HCT116 (cell line): ENCODE results near the gene ZBED1. TPM values are rescaled to one million over a fixed set of nuclear protein-coding genes. Genes with fewer than 3 reads are reported as not detected.

Experiments
- ATAC-seq: fragments of 200-7000 bp; cut with Tn5 transposase; 2 replicates; pipeline ENCODE4 v1.9.1; 2020; ENCODE audit warnings: mild to moderate bottlenecking, moderate library complexity
- BruUV-seq: library from RNA; stranded (reverse); fragments of 400-500 nt; replicated peaks from 2 replicates; lab custom pipeline; 2021; lab: Mats Ljungman, UMichigan
- CTCF ChIA-PET: fragments of 300-600 bp; sonication (Branson Sonifier 250); formaldehyde crosslinking; loops from one replicate; lab custom pipeline; 2021; ENCODE audit warnings: antibody characterized with exemption; lab: Charles Lee
- POLR2A ChIA-PET: fragments of 300-600, 350-600 bp; sonication (Branson Sonifier 250); formaldehyde crosslinking; loops from one replicate; lab custom pipeline; 2021; ENCODE audit warnings: antibody characterized with exemption; lab: Charles Lee
- RAD21 ChIA-PET, 2 experiments: fragments of 300-600 bp; sonication (Branson Sonifier 250); formaldehyde crosslinking; loops; one replicate each; lab custom pipeline; 2023; ENCODE audit warnings: low total read pairs in 2 of 2; ENCODE audit not compliant: uncharacterized antibody in 2 of 2, unreplicated experiment in 2 of 2, low non-redundant PET in 1 of 2; lab: Charles Lee
- DNase-seq: peaks from one replicate; pipeline ENCODE4 v3.0.0-alpha.2; 2010; ENCODE audit warnings: low read depth, low spot score
- H2AFZ ChIP-seq: fragments of 200-600 bp; shearing (Covaris generic), sonication (generic); 2 replicates; pipeline ENCODE4 v1.6.1; 2017; ENCODE audit warnings: low read depth, mixed run types, mixed read lengths, antibody characterized with exemption, low read length; ENCODE audit not compliant: poor library complexity, severe bottlenecking
- H3K27ac ChIP-seq: 2 replicates; pipeline ENCODE4 v1.5.1; 2012; ENCODE audit warnings: low read depth, low read length
- H3K27me3 ChIP-seq: fragments of 200-600 bp; sonication (generic); 2 replicates; pipeline ENCODE4 v1.6.1; 2016; ENCODE audit warnings: mixed run types, low read length, mixed read lengths; ENCODE audit not compliant: insufficient read depth
- H3K36me3 ChIP-seq, 2 experiments: fragments of 200-500 bp in 1 of 2; fragments of 200-600 bp in 1 of 2; sonication (Bioruptor generic) in 1 of 2; sonication (generic) in 1 of 2; 2 replicates each; pipeline versions ENCODE4 v1.5.1 to v1.6.1; 2014 to 2016; ENCODE audit warnings: low read length in 2 of 2, inconsistent platforms in 1 of 2, mixed read lengths in 1 of 2, mixed run types in 1 of 2; ENCODE audit not compliant: insufficient read depth in 2 of 2, control insufficient read depth in 1 of 2
- H3K4me1 ChIP-seq, 2 experiments: fragments of 200-600 bp in 1 of 2; sonication (generic) in 1 of 2; 2 replicates each; pipeline versions ENCODE4 v1.5.1 to v1.6.1; 2012 to 2017; ENCODE audit warnings: low read length in 2 of 2, inconsistent platforms in 1 of 2, mild to moderate bottlenecking in 1 of 2, mixed read lengths in 1 of 2, mixed run types in 1 of 2, moderate library complexity in 1 of 2; ENCODE audit not compliant: insufficient read depth in 2 of 2, control insufficient read depth in 1 of 2
- H3K4me2 ChIP-seq: fragments of 200-600 bp; sonication (generic); 2 replicates; pipeline ENCODE4 v1.6.1; 2017; ENCODE audit warnings: mixed run types, low read length, mixed read lengths
- H3K4me3 ChIP-seq, 2 experiments: fragments of 200-600 bp in 1 of 2; sonication (generic) in 1 of 2; replicated peaks in 1 of 2; 2 replicates each; pipeline ENCODE4 v1.5.1; 2011 to 2016; ENCODE audit warnings: low read length in 2 of 2, control low read depth in 1 of 2, low read depth in 1 of 2, mild to moderate bottlenecking in 1 of 2, mixed read lengths in 1 of 2, mixed run types in 1 of 2
- H3K79me2 ChIP-seq: fragments of 200-600 bp; sonication (generic); 2 replicates; pipeline ENCODE4 v1.6.1; 2017; ENCODE audit warnings: mild to moderate bottlenecking, mixed run types, low read length, moderate library complexity, mixed read lengths; ENCODE audit not compliant: insufficient read depth
- H3K9ac ChIP-seq: fragments of 200-600 bp; sonication (generic); 2 replicates; pipeline ENCODE4 v1.6.1; 2016; ENCODE audit warnings: low read length, mixed read lengths
- H3K9me2 ChIP-seq: fragments of 200-600 bp; sonication (generic), shearing (Covaris generic); 2 replicates; pipeline ENCODE4 v1.6.1; 2017; ENCODE audit warnings: mixed run types, mild to moderate bottlenecking, moderate library complexity; ENCODE audit not compliant: insufficient read depth
- H3K9me3 ChIP-seq, 2 experiments: fragments of 200-500 bp in 1 of 2; fragments of 200-600 bp in 1 of 2; sonication (Bioruptor generic) in 1 of 2; sonication (generic) in 1 of 2; 2 replicates each; pipeline ENCODE4 v1.6.1; 2014 to 2017; ENCODE audit warnings: low read length in 2 of 2, mixed read lengths in 2 of 2, inconsistent platforms in 1 of 2, low read depth in 1 of 2, mild to moderate bottlenecking in 1 of 2, mixed run types in 1 of 2, moderate library complexity in 1 of 2; ENCODE audit not compliant: control insufficient read depth in 1 of 2, insufficient read depth in 1 of 2
- H4K20me1 ChIP-seq: fragments of 200-600 bp; sonication (generic), shearing (Covaris generic); 2 replicates; pipeline ENCODE4 v1.6.1; 2017; ENCODE audit warnings: mixed run types, mild to moderate bottlenecking, moderate library complexity; ENCODE audit not compliant: insufficient read depth
- CBX3 ChIP-seq: IDR thresholded peaks from 2 replicates; pipeline ENCODE4 v1.6.1; 2012; ENCODE audit warnings: low read depth
- CTCF ChIP-seq, 3 experiments: fragments of 200-600 bp in 1 of 3; sonication (generic) in 1 of 3; IDR thresholded peaks in 2 of 3; conservative IDR thresholded peaks in 1 of 3; 2 replicates each; pipeline ENCODE4 v1.5.1; 2012 to 2017; ENCODE audit warnings: low read depth in 2 of 3, low read length in 2 of 3, antibody characterized with exemption in 1 of 3, borderline replicate concordance in 1 of 3, control low read depth in 1 of 3, mild to moderate bottlenecking in 1 of 3, mixed read lengths in 1 of 3, mixed run types in 1 of 3, moderate library complexity in 1 of 3; ENCODE audit not compliant: insufficient read depth in 1 of 3
- EGR1 ChIP-seq: IDR thresholded peaks from 2 replicates; pipeline ENCODE4 v1.6.1; 2012; ENCODE audit warnings: low read depth
- EZH2 ChIP-seq: fragments of 200-600 bp; sonication (generic); IDR thresholded peaks from 2 replicates; pipeline ENCODE4 v1.6.1; 2017; ENCODE audit warnings: antibody characterized with exemption, mixed run types
- POLR2AphosphoS5 ChIP-seq: IDR thresholded peaks from 2 replicates; pipeline ENCODE4 v1.6.1; 2011; ENCODE audit warnings: mild to moderate bottlenecking, low read depth, low read length, moderate library complexity
- RAD21 ChIP-seq: IDR thresholded peaks from 2 replicates; pipeline ENCODE4 v1.6.1; 2012; ENCODE audit warnings: low read depth, mild to moderate bottlenecking
- SP1 ChIP-seq: IDR thresholded peaks from 2 replicates; pipeline ENCODE4 v1.6.1; 2012; ENCODE audit warnings: low read depth
- SRF ChIP-seq: IDR thresholded peaks from 2 replicates; pipeline ENCODE4 v1.6.1; 2012; ENCODE audit warnings: low read depth
- TCF7L2 ChIP-seq: IDR thresholded peaks from 2 replicates; pipeline ENCODE4 v1.7.0; 2011; ENCODE audit warnings: borderline replicate concordance, inconsistent platforms; ENCODE audit not compliant: insufficient read depth, insufficient read length; ENCODE audit errors: extremely low read depth
- YY1 ChIP-seq: IDR thresholded peaks from 2 replicates; pipeline ENCODE4 v1.6.1; 2011; ENCODE audit warnings: low read length, low read depth, moderate library complexity, mild to moderate bottlenecking; ENCODE audit not compliant: insufficient replicate concordance; ENCODE audit errors: extremely low read depth
- intact Hi-C: fragments of 100-400 bp; cut with micrococcal nuclease; formaldehyde crosslinking; loops from 2 replicates; pipeline ENCODE4 v1.10.0; 2022
- total RNA-seq: library from RNA; stranded (reverse); gene quantifications from one replicate; pipeline ENCODE4 v1.2.1, GENCODE V29; 2021; ENCODE audit not compliant: unreplicated experiment

Gene ZBED1
- total RNA-seq, 1 experiment from 2014 or later, result 21.0 TPM

GRCh38 chrX:2538031-2538757 is 37.4 kb upstream of the ZBED1 start:
- Histone ChIP-seq H3K4me1 (no peaks in the 10 kb centered on the region; a peak in 1 of 4 replicates), H3K79me2 (no peaks in the 10 kb centered on the region), H3K36me3 (no peaks in the 10 kb centered on the region), H3K27ac (no peak overlapping the region), H4K20me1 (no peaks in the 10 kb centered on the region), H2AFZ (no peak overlapping the region), H3K9me2 (no peaks in the 10 kb centered on the region), H3K4me3 (no peak overlapping the region), H3K4me2 (no peak overlapping the region), H3K9me3 (no peaks in the 10 kb centered on the region), H3K9ac (no peak overlapping the region), H3K27me3 (no peaks in the 10 kb centered on the region)
- ChIA-PET RAD21 (no interaction called here), POLR2A (no interaction called here), CTCF (no interaction called here)
- ATAC-seq (no peak), DNase-seq (no peak)
- no peak for TF ChIP-seq EZH2
- no peak for TF ChIP-seq SRF
- no peak for TF ChIP-seq POLR2AphosphoS5
- TF ChIP-seq SP1, result no peak
- TF ChIP-seq CTCF (IDR thresholded peaks at IDR 0.05 in 2 of 3, conservative IDR thresholded peaks at IDR 0.05 in 1 of 3; ENCODE audit: borderline replicate concordance in 1 of 3, insufficient read depth in 1 of 3, low read depth in 2 of 3, low read length in 2 of 3), result no peak
- no peak for TF ChIP-seq EGR1
- no peak for TF ChIP-seq TCF7L2
- no peak for TF ChIP-seq RAD21
- TF ChIP-seq YY1, result no peak
- no peak for TF ChIP-seq CBX3
- intact Hi-C loops, result no loop called here
- no TSS peak for BruUV-seq
